T-cell (primary cell): ENCODE data around the gene EML5. TPM values are rescaled to one million over a fixed set of nuclear protein-coding genes. Genes with fewer than 3 reads are reported as not detected.

Experiments used
- ATAC-seq, 4 experiments: fragments of 200-7000 bp in 3 of 4; fragments of 150-1000 bp in 1 of 4; cut with Tn5 transposase; replicated peaks in 1 of 4; 1 replicate in 3 of 4; 2 replicates in 1 of 4; pipeline ENCODE4 v1.10.0; 2021; ENCODE audit warnings: moderate library complexity in 3 of 4, mild to moderate bottlenecking in 2 of 4, moderate number of reproducible peaks in 1 of 4
- CTCF ChIA-PET, 2 donors: fragments of 300-600 bp; sonication (Branson Sonifier 250); formaldehyde crosslinking; loops; one replicate each; lab custom pipeline; 2022; ENCODE audit warnings: antibody characterized with exemption in 2 of 2; lab: Charles Lee
- POLR2A ChIA-PET, 2 donors: fragments of 300-600 bp; sonication (Branson Sonifier 250); formaldehyde crosslinking; loops; one replicate each; lab custom pipeline; 2022; ENCODE audit warnings: antibody characterized with exemption in 2 of 2; lab: Charles Lee
- DNase-seq, 35 experiments: peaks; one replicate each; pipeline versions ENCODE4 v3.0.0 to v3.0.0-alpha.2; 2013 to 2023
- H3K27ac ChIP-seq: one replicate; pipeline ENCODE4 v1.5.1; 2013; ENCODE audit warnings: low read length
- H3K27me3 ChIP-seq, 2 experiments: replicated peaks in 1 of 2; 1 replicate in 1 of 2; 2 replicates in 1 of 2; pipeline versions ENCODE4 v1.6.1 to v1.7.0; 2013; ENCODE audit warnings: low read length in 1 of 2, mixed read lengths in 1 of 2; ENCODE audit not compliant: control insufficient read depth in 2 of 2, insufficient read depth in 2 of 2; ENCODE audit errors: extremely low read depth in 1 of 2
- H3K36me3 ChIP-seq, 2 donors: 1 replicate in 1 of 2; 2 replicates in 1 of 2; pipeline versions ENCODE4 v1.6.1 to v1.7.0; 2013; ENCODE audit warnings: low read length in 1 of 2; ENCODE audit not compliant: control insufficient read depth in 2 of 2, insufficient read depth in 1 of 2; ENCODE audit errors: extremely low read depth in 1 of 2
- H3K4me1 ChIP-seq, 2 experiments: 1 replicate in 1 of 2; 2 replicates in 1 of 2; pipeline versions ENCODE4 v1.6.1 to v1.7.0; 2013; ENCODE audit warnings: low read length in 2 of 2, mixed read lengths in 1 of 2; ENCODE audit not compliant: insufficient read depth in 2 of 2, control insufficient read depth in 1 of 2; ENCODE audit errors: extremely low read depth in 1 of 2
- H3K4me3 ChIP-seq, 2 donors: 1 replicate in 1 of 2; 2 replicates in 1 of 2; pipeline versions ENCODE4 v1.5.1 to v1.7.0; 2013; ENCODE audit warnings: mild to moderate bottlenecking in 2 of 2, low read length in 1 of 2, moderate library complexity in 1 of 2; ENCODE audit not compliant: control insufficient read depth in 1 of 2; ENCODE audit errors: extremely low read depth in 1 of 2
- H3K9me3 ChIP-seq: 2 replicates; pipeline ENCODE4 v1.7.0; 2013
- H3K27ac Mint-ChIP-seq, 2 donors: one replicate each; pipeline ENCODE4 v1.8.0; 2020 to 2021; ENCODE audit warnings: mild to moderate bottlenecking in 2 of 2, mixed read lengths in 2 of 2
- H3K27me3 Mint-ChIP-seq, 2 donors: one replicate each; pipeline ENCODE4 v1.8.0; 2021 to 2022; ENCODE audit warnings: mixed read lengths in 2 of 2
- H3K36me3 Mint-ChIP-seq: one replicate; pipeline ENCODE4 v1.8.0; 2021; ENCODE audit warnings: mixed read lengths
- H3K4me1 Mint-ChIP-seq, 3 donors: one replicate each; pipeline ENCODE4 v1.8.0; 2020 to 2022; ENCODE audit warnings: mixed read lengths in 3 of 3, mild to moderate bottlenecking in 1 of 3
- H3K4me3 Mint-ChIP-seq, 3 donors: one replicate each; pipeline ENCODE4 v1.8.0; 2020 to 2022; ENCODE audit warnings: mild to moderate bottlenecking in 3 of 3, mixed read lengths in 3 of 3, moderate library complexity in 3 of 3
- H3K9me3 Mint-ChIP-seq, 3 donors: one replicate each; pipeline ENCODE4 v1.8.0; 2020 to 2022; ENCODE audit warnings: mixed read lengths in 3 of 3
- WGBS: methylation state at CpG from one replicate; pipeline ENCODE4 v1.1.5; 2013; ENCODE audit warnings: missing lambda C conversion rate; ENCODE audit not compliant: insufficient coverage; 5-methylcytosine and 5-hydroxymethylcytosine counted together
- total RNA-seq, 35 experiments: library from RNA in 6 of 35; stranded (reverse) in 6 of 35; fragments of 120-200 nt in 1 of 35; gene quantifications; one replicate each; pipeline versions ENCODE4 v1.2.1 to v1.2.4 and lab custom pipeline; 2013 to 2026

The EML5 gene
- total RNA-seq, 5 donors from 2014 or later (not counting 1 experiment from before 2014, with no cell fraction given), result 4.0 to 5.5 (median 4.9) TPM

DNA sequence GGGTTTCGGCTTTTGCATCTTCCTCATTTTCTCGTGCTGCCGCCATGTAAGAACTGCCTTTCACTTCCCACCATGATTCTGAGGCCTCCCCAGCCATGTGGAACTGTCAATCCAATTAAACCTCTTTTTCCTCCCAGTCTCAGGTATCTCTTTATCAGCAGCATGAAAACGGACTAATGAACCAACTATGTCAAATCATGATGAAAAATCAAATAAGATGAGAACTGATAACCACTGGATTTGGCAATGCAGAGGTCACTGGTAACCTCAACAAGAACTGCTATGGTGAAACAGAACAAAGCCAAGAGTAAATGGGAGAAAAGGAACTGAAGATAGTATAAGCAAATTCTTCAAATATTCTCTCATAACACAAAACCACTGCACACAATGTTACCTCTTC, 6.0 kb downstream of the EML5 start:
- Histone ChIP-seq H3K36me3 (no peaks in the 10 kb centered on the region), H3K9me3 (no peaks in the 10 kb centered on the region), H3K4me3 (no peak overlapping the region), H3K4me1 (peaks cover 0 to 2% of the 10 kb centered on the region in 2 experiments), H3K27ac (no peak overlapping the region), H3K27me3 (peaks cover 3 to 11% of the 10 kb centered on the region in 2 experiments)
- CTCF ChIA-PET, result no interaction called here
- POLR2A ChIA-PET, result no interaction called here
- peaks cover 0 to 10% of the 10 kb centered on the region in 2 donors for H3K27me3 Mint-ChIP-seq
- H3K4me1 Mint-ChIP-seq, result peaks cover 16 to 19% (median 18%) of the 10 kb centered on the region in 3 donors
- H3K36me3 Mint-ChIP-seq, result peaks cover 15% of the 10 kb centered on the region
- no peak for ATAC-seq
- no peak for DNase-seq
- peaks cover 9 to 20% (median 15%) of the 10 kb centered on the region in 3 donors for H3K9me3 Mint-ChIP-seq
- H3K27ac Mint-ChIP-seq, result no peak overlapping the region
- no peak overlapping the region for H3K4me3 Mint-ChIP-seq
- 83% methylated on average over 2 of the region's 4 CpGs for WGBS

DNA sequence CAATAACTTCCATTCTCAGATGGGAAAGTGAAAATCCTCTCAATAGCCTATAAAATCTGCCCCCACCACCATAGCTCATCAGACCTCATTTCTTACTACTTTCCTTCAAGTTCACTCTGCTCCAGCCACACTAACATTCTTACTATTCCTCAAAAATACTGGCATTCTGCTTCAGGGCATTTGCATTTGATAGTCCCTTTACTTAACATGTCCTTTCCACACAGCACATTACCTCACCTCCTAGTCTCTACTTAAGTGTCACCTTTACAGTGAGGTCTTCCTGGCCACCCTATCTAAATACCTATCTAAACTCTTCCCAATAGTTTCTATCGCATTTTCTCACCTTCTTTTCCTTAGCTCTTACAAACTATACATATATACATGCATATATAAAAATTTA, 6.8 kb downstream of the EML5 start:
- Mint-ChIP-seq H3K27ac (no peak overlapping the region), H3K4me3 (no peak overlapping the region), H3K27me3 (peaks cover 0 to 9% of the 10 kb centered on the region in 2 donors), H3K4me1 (peaks cover 8 to 11% (median 10%) of the 10 kb centered on the region in 3 donors), H3K36me3 (peaks cover 16% of the 10 kb centered on the region), H3K9me3 (peaks cover 9 to 21% (median 15%) of the 10 kb centered on the region in 3 donors)
- Histone ChIP-seq H3K4me3 (no peak overlapping the region), H3K4me1 (no peaks in the 10 kb centered on the region), H3K9me3 (no peaks in the 10 kb centered on the region), H3K36me3 (no peaks in the 10 kb centered on the region), H3K27me3 (peaks cover 0 to 9% of the 10 kb centered on the region in 2 experiments), H3K27ac (no peak overlapping the region)
- ATAC-seq, result no peak
- CTCF ChIA-PET, result no interaction called here
- POLR2A ChIA-PET, result no interaction called here
- WGBS, result no CpG with 5 or more reads among the region's 1 CpG
- DNase-seq, result no peak

DNA sequence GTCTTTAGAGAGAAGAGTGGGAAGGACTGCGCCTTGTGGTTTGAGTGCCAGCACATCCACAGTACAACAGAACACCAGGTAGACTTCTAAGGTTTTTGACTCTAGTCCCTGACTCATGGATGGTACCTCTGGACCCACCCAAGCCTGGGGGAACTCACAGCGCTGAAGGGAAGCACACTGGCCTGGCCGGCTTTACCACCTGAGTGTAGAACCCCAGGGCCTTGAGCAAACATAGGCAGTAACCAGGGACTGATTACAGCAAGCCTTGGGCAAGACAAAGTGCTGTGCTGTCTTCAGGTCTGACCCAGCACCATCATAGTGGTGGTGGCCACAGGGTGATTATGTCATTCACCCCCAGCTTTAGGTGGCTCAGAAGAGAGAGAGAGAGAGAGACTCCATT, 17.2 kb downstream of the EML5 start:
- POLR2A ChIA-PET, result no interaction called here
- Mint-ChIP-seq H3K4me1 (peaks cover 0 to 6% (median 0%) of the 10 kb centered on the region in 3 donors), H3K27ac (no peak overlapping the region), H3K9me3 (peaks cover 0 to 3% (median 0%) of the 10 kb centered on the region in 3 donors), H3K4me3 (no peak overlapping the region), H3K27me3 (no peaks in the 10 kb centered on the region), H3K36me3 (peaks cover 12% of the 10 kb centered on the region)
- DNase-seq (no peak), ATAC-seq (no peak)
- Histone ChIP-seq H3K9me3 (no peaks in the 10 kb centered on the region), H3K4me1 (no peaks in the 10 kb centered on the region), H3K27me3 (no peaks in the 10 kb centered on the region), H3K36me3 (no peaks in the 10 kb centered on the region), H3K27ac (no peak overlapping the region), H3K4me3 (no peak overlapping the region)
- CTCF ChIA-PET, result no interaction called here
- 89% methylated on average over 2 of the region's 3 CpGs for WGBS

- H3K36me3 ChIP-seq, result no peaks in the 10 kb centered on the region
- ChIA-PET POLR2A (no interaction called here), CTCF (no interaction called here)
- no peaks in the 10 kb centered on the region for H3K27me3 Mint-ChIP-seq
- no peak overlapping the region for H3K4me3 Mint-ChIP-seq
- H3K9me3 Mint-ChIP-seq, result peaks cover 0 to 20% (median 10%) of the 10 kb centered on the region in 3 donors
- no peaks in the 10 kb centered on the region for H3K27me3 ChIP-seq
- DNase-seq (no peak), ATAC-seq (no peak)
- no peaks in the 10 kb centered on the region for H3K4me1 ChIP-seq
- peaks cover 16% of the 10 kb centered on the region for H3K36me3 Mint-ChIP-seq
- H3K27ac Mint-ChIP-seq, result no peak overlapping the region
- H3K4me1 Mint-ChIP-seq, result no peaks in the 10 kb centered on the region
- no peak overlapping the region for H3K27ac ChIP-seq
- no peak overlapping the region for H3K4me3 ChIP-seq
- H3K9me3 ChIP-seq, result no peaks in the 10 kb centered on the region
These were observed 22.0 kb downstream of the EML5 start for GRCh38 chr14:88770736-88771135.

- Mint-ChIP-seq H3K4me3 (no peak overlapping the region), H3K27me3 (no peaks in the 10 kb centered on the region), H3K36me3 (peaks cover 25% of the 10 kb centered on the region), H3K27ac (no peak overlapping the region), H3K9me3 (peaks cover 0 to 38% (median 14%) of the 10 kb centered on the region in 3 donors), H3K4me1 (no peaks in the 10 kb centered on the region)
- H3K4me3 ChIP-seq, result no peak overlapping the region
- ATAC-seq, result no peak
- ChIA-PET POLR2A (no interaction called here), CTCF (no interaction called here)
- no peaks in the 10 kb centered on the region for H3K27me3 ChIP-seq
- DNase-seq, result no peak
- 71% methylated on average over 1 of the region's 2 CpGs for WGBS
- no peaks in the 10 kb centered on the region for H3K4me1 ChIP-seq
- no peaks in the 10 kb centered on the region for H3K36me3 ChIP-seq
- H3K27ac ChIP-seq, result no peak overlapping the region
- no peaks in the 10 kb centered on the region for H3K9me3 ChIP-seq
These were observed 27.6 kb downstream of the EML5 start for GRCh38 chr14:88765130-88765529.

DNA sequence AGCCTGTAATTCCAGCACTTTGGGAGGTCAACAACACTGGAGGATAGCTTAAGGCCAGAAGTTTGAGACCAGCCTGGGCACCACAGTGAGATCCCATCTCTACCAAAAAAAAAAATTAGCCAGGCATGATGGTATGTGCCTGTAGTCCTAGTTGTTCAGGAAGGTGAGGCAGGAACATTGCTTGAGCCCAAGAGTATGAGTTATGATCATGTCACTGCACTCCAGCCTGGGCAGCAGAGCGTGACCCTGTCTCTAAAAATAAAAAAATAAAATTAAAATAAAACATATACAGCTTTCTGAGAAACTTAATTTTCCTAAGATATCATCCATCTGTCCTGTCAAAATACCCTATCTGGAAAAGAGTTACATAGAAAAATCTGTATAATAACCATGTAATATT, 38.9 kb downstream of the EML5 start:
- ChIA-PET CTCF (interaction anchor here in 1 of 2 donors (0.6 kb wide), 1 partner anchor 566 kb away, joined by 5 read pairs; no protein-coding TSS in a partner anchor), POLR2A (no interaction called here)
- no peak overlapping the region for H3K4me3 ChIP-seq
- H3K27ac Mint-ChIP-seq, result no peak overlapping the region
- H3K4me3 Mint-ChIP-seq, result no peak overlapping the region
- no peaks in the 10 kb centered on the region for H3K36me3 ChIP-seq
- H3K36me3 Mint-ChIP-seq, result peaks cover 4% of the 10 kb centered on the region
- no peaks in the 10 kb centered on the region for H3K4me1 ChIP-seq
- ATAC-seq (no peak), DNase-seq (no peak)
- H3K4me1 Mint-ChIP-seq, result no peaks in the 10 kb centered on the region
- H3K27me3 Mint-ChIP-seq, result no peaks in the 10 kb centered on the region
- no CpG with 5 or more reads among the region's 1 CpG for WGBS
- no peaks in the 10 kb centered on the region for H3K27me3 ChIP-seq
- H3K9me3 Mint-ChIP-seq, result no peaks in the 10 kb centered on the region
- H3K9me3 ChIP-seq, result no peaks in the 10 kb centered on the region
- no peak overlapping the region for H3K27ac ChIP-seq

DNA sequence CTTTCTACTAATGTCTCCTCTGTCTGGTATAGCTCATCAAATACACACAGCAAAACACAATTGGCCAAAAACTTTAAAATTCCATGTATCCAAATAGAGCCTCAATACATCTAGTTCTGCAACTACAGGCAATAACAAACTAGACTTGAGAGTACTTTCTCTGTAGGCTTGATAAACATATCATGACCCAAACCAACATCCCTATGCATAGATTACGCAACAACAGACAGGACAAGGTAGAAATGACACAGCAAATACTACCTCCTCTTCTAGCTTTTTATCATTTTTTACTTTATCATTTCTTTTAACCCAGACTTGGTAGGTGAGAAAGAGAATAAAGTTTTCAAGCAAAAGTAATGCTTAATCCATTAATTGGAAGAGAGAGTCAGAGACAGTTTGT, 41.8 kb downstream of the EML5 start:
- Histone ChIP-seq H3K27ac (no peak overlapping the region), H3K4me1 (no peaks in the 10 kb centered on the region), H3K4me3 (no peak overlapping the region), H3K36me3 (no peaks in the 10 kb centered on the region), H3K27me3 (no peaks in the 10 kb centered on the region), H3K9me3 (no peaks in the 10 kb centered on the region)
- DNase-seq (no peak), ATAC-seq (no peak)
- POLR2A ChIA-PET, result no interaction called here
- Mint-ChIP-seq H3K9me3 (no peaks in the 10 kb centered on the region), H3K27me3 (no peaks in the 10 kb centered on the region), H3K4me1 (no peaks in the 10 kb centered on the region), H3K4me3 (no peak overlapping the region), H3K27ac (no peak overlapping the region), H3K36me3 (peaks cover 6% of the 10 kb centered on the region)
- no CpG with 5 or more reads among the region's 1 CpG for whole genome bisulfite sequencing
- CTCF ChIA-PET, result no interaction called here
